Neural cell (in vitro differentiated cells): ENCODE results near the gene GPR84. TPM values are rescaled to one million over a fixed set of nuclear protein-coding genes. Genes with fewer than 3 reads are reported as not detected.
A peak's percentile ranks its signal among the peaks of the same experiment; 100 is the strongest.

Source experiments
- H2AFZ ChIP-seq: fragments of 200-600, 300-800 bp; sonication (generic), shearing (Covaris generic); 2 replicates; pipeline ENCODE4 v1.6.0; 2014; ENCODE audit warnings: low read depth, mild to moderate bottlenecking, antibody characterized with exemption, low read length, moderate library complexity
- H3F3A ChIP-seq: fragments of 200-600 bp; shearing (Covaris generic); 2 replicates; pipeline ENCODE4 v1.6.1; 2016; ENCODE audit warnings: mild to moderate bottlenecking, moderate library complexity, mixed read lengths, antibody characterized with exemption, low read length; ENCODE audit not compliant: insufficient read depth, poor library complexity, severe bottlenecking
- H3K27ac ChIP-seq: fragments of 200-600, 300-800 bp; sonication (generic), shearing (Covaris generic); 2 replicates; pipeline ENCODE4 v1.5.1; 2014; ENCODE audit warnings: mild to moderate bottlenecking, low read length, moderate library complexity
- H3K27me3 ChIP-seq: fragments of 300-800, 200-600 bp; sonication (generic), shearing (Covaris generic); 2 replicates; pipeline ENCODE4 v1.6.0; 2014; ENCODE audit warnings: mild to moderate bottlenecking, low read depth, low read length, moderate library complexity; ENCODE audit not compliant: insufficient read depth
- H3K36me3 ChIP-seq: fragments of 300-800, 200-600 bp; sonication (generic), shearing (Covaris generic); 2 replicates; pipeline ENCODE4 v1.5.1; 2014; ENCODE audit warnings: mild to moderate bottlenecking, antibody characterized with exemption, low read length, moderate library complexity; ENCODE audit not compliant: insufficient read depth
- H3K4me2 ChIP-seq: fragments of 300-800, 200-600 bp; sonication (generic), shearing (Covaris generic); 2 replicates; pipeline ENCODE4 v1.6.0; 2014; ENCODE audit warnings: mild to moderate bottlenecking, low read length
- H3K4me3 ChIP-seq: fragments of 300-800, 200-600 bp; sonication (generic), shearing (Covaris generic); 2 replicates; pipeline ENCODE4 v1.5.1; 2014; ENCODE audit warnings: mild to moderate bottlenecking, low read length, moderate library complexity
- H3K79me2 ChIP-seq: fragments of 200-600 bp; shearing (Covaris generic); replicated peaks from 2 replicates; pipeline ENCODE4 v1.6.0; 2014; ENCODE audit warnings: mild to moderate bottlenecking, low read length, moderate library complexity; ENCODE audit not compliant: insufficient read depth
- H3K9ac ChIP-seq: fragments of 300-800, 200-600 bp; sonication (generic), shearing (Covaris generic); 2 replicates; pipeline ENCODE4 v1.6.1; 2016; ENCODE audit warnings: mild to moderate bottlenecking, low read length, mixed read lengths
- H3K9me2 ChIP-seq: fragments of 200-600 bp; shearing (Covaris generic); 2 replicates; pipeline ENCODE4 v1.6.1; 2016; ENCODE audit warnings: mild to moderate bottlenecking, low read length, mixed read lengths; ENCODE audit not compliant: insufficient read depth
- H3K9me3 ChIP-seq: fragments of 200-600, 300-800 bp; sonication (generic), shearing (Covaris generic); 2 replicates; pipeline ENCODE4 v1.6.1; 2016; ENCODE audit warnings: mild to moderate bottlenecking, mixed run types, low read length, moderate library complexity, mixed read lengths
- H4K20me1 ChIP-seq: fragments of 200-600 bp; shearing (Covaris generic); 2 replicates; pipeline ENCODE4 v1.6.1; 2016; ENCODE audit warnings: mild to moderate bottlenecking, mixed run types; ENCODE audit not compliant: insufficient read depth
- EP300 ChIP-seq: fragments of 450-650 bp; conservative IDR thresholded peaks from 2 replicates; pipeline ENCODE4 v1.6.1; 2014; ENCODE audit warnings: antibody characterized with exemption, mild to moderate bottlenecking, moderate library complexity; ENCODE audit not compliant: poor library complexity, severe bottlenecking
- EZH2 ChIP-seq: fragments of 200-600, 300-800 bp; shearing (Covaris generic), sonication (generic); IDR thresholded peaks from 2 replicates; pipeline ENCODE4 v1.6.1; 2014; ENCODE audit warnings: antibody characterized with exemption, low read length, borderline replicate concordance, mild to moderate bottlenecking; ENCODE audit not compliant: insufficient read depth, poor library complexity, severe bottlenecking
- MXI1 ChIP-seq: fragments of 450-650 bp; conservative IDR thresholded peaks from 2 replicates; pipeline ENCODE4 v1.6.1; 2014; ENCODE audit warnings: antibody characterized with exemption, mild to moderate bottlenecking; ENCODE audit not compliant: poor library complexity, severe bottlenecking
- POLR2AphosphoS5 ChIP-seq: IDR thresholded peaks from 2 replicates; pipeline ENCODE4 v1.6.1; 2012
- RAD21 ChIP-seq: fragments of 450-650 bp; conservative IDR thresholded peaks from 2 replicates; pipeline ENCODE4 v1.6.1; 2014; ENCODE audit warnings: antibody characterized with exemption, mild to moderate bottlenecking, moderate library complexity
- REST ChIP-seq: IDR thresholded peaks from 2 replicates; pipeline ENCODE4 v1.6.1; 2012; ENCODE audit warnings: borderline replicate concordance
- SMC3 ChIP-seq: fragments of 450-650 bp; conservative IDR thresholded peaks from 2 replicates; pipeline ENCODE4 v1.6.1; 2014; ENCODE audit warnings: antibody characterized with exemption, mild to moderate bottlenecking, moderate library complexity; ENCODE audit not compliant: poor library complexity
- TAF1 ChIP-seq: IDR thresholded peaks from 2 replicates; pipeline ENCODE4 v1.6.1; 2012; ENCODE audit warnings: low read depth
- polyA plus RNA-seq: library from polyadenylated mRNA; depleted of rRNA; stranded (reverse); fragments of >200 nt; gene quantifications from 2 replicates; pipeline ENCODE4 v1.2.3, GENCODE V29; 2014
- TF ChIP-seq, protein P1 (sequence below): fragments of 450-650 bp; IDR thresholded peaks from 2 replicates; pipeline ENCODE4 v1.5.1; 2014; ENCODE audit warnings: antibody characterized with exemption, mild to moderate bottlenecking, moderate library complexity; ENCODE audit not compliant: poor library complexity, severe bottlenecking

GPR84 gene
- polyA plus RNA-seq, 1 donor from 2014 or later: not detected

DNA sequence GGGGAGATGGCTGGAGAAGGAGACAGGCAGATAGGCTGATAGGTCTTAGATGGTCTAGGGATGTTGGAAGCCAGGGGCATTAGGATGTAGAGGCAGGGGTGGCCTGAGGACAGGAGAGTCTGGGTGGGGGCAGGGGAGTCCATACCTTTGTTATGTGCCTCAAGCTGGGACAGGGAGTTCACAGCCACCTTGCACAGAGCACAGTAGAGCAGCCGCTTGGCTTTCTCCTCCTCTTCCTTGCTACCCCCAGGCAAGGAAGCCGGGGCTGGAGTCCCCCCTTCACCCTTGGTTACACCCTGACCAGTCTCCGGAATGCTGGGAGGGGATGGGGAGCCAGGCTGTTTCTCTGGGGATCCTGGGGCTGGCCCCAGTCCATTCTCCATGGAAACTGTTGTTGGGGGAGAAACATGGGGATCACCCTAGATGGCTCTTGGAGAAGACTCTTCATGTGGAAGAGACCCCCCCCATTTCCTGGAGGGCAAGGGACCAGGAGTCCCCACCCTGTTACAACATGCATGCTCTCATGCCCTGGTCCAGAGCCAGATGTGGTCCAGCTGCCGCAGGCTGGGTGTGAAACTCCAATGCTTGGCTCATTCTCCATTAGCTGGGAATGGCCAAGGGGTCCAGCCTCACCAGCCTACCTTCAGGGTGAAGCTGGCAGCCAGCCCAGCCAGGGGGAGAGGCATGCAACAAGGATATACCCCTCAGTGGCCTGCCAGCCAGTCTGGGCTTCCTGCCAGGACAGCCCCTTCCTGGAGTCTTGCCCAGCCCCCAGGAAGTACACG, 7.2 kb upstream of the GPR84 start:
- no peak overlapping the region for H2AFZ ChIP-seq
- H3K27me3 ChIP-seq: no peaks in the 10 kb centered on the region
- no peaks in the 10 kb centered on the region for H3K36me3 ChIP-seq
- no peak overlapping the region for H3K27ac ChIP-seq
- no peak overlapping the region for H3K4me2 ChIP-seq
- no peak overlapping the region for H3K9ac ChIP-seq
- no peaks in the 10 kb centered on the region for H4K20me1 ChIP-seq
- no peaks in the 10 kb centered on the region for H3K79me2 ChIP-seq
- H3K9me3 ChIP-seq: no peaks in the 10 kb centered on the region
- H3K9me2 ChIP-seq: no peaks in the 10 kb centered on the region
- H3K4me3 ChIP-seq: no peak overlapping the region
- no peak for TF ChIP-seq EP300
- TF ChIP-seq EZH2: no peak
- no peak for TF ChIP-seq REST
- no peaks in the 10 kb centered on the region for H3F3A ChIP-seq

GRCh38 chr12:54370171-54370730, 6.0 kb upstream of the GPR84 start:
- Histone ChIP-seq H3K9ac (peak overlapping the region; percentile 12), H3K36me3 (no peaks in the 10 kb centered on the region), H3K9me2 (no peaks in the 10 kb centered on the region), H3K27ac (no peak overlapping the region), H4K20me1 (no peaks in the 10 kb centered on the region), H3K4me2 (no peak overlapping the region), H3K27me3 (no peaks in the 10 kb centered on the region), H3K4me3 (no peak overlapping the region), H3K79me2 (no peaks in the 10 kb centered on the region), H3F3A (no peaks in the 10 kb centered on the region), H3K9me3 (no peaks in the 10 kb centered on the region), H2AFZ (no peak overlapping the region)
- TF ChIP-seq, protein P1, sequence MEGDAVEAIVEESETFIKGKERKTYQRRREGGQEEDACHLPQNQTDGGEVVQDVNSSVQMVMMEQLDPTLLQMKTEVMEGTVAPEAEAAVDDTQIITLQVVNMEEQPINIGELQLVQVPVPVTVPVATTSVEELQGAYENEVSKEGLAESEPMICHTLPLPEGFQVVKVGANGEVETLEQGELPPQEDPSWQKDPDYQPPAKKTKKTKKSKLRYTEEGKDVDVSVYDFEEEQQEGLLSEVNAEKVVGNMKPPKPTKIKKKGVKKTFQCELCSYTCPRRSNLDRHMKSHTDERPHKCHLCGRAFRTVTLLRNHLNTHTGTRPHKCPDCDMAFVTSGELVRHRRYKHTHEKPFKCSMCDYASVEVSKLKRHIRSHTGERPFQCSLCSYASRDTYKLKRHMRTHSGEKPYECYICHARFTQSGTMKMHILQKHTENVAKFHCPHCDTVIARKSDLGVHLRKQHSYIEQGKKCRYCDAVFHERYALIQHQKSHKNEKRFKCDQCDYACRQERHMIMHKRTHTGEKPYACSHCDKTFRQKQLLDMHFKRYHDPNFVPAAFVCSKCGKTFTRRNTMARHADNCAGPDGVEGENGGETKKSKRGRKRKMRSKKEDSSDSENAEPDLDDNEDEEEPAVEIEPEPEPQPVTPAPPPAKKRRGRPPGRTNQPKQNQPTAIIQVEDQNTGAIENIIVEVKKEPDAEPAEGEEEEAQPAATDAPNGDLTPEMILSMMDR: peak; percentile 70
- TF ChIP-seq REST: no peak
- TF ChIP-seq TAF1: no peak
- no peak for TF ChIP-seq POLR2AphosphoS5
- TF ChIP-seq MXI1: no peak
- peak; percentile 48 for TF ChIP-seq RAD21
- peak; percentile 63 for TF ChIP-seq SMC3
- TF ChIP-seq EZH2: no peak
- no peak for TF ChIP-seq EP300
